GM06990 (cell line): ENCODE measurements around the gene PAXX.

Experiments used
- DNase-seq: peaks from one replicate; pipeline ENCODE4 v3.0.0-alpha.2; 2011; ENCODE audit not compliant: insufficient read length; ENCODE audit errors: extremely low read depth
- H3K27me3 ChIP-seq: replicated peaks from 2 replicates; pipeline ENCODE4 v1.6.0; 2011; ENCODE audit warnings: low read length; ENCODE audit not compliant: control insufficient read depth, insufficient read depth
- H3K36me3 ChIP-seq: 2 replicates; pipeline ENCODE4 v1.5.1; 2011; ENCODE audit warnings: low read length; ENCODE audit not compliant: control insufficient read depth, insufficient read depth
- H3K4me3 ChIP-seq: replicated peaks from 2 replicates; pipeline ENCODE4 v1.5.1; 2011; ENCODE audit warnings: low read depth, mild to moderate bottlenecking, control low read depth, low read length
- CTCF ChIP-seq: IDR thresholded peaks from 2 replicates; pipeline ENCODE4 v1.5.1; 2011; ENCODE audit warnings: low read length, control low read depth, mild to moderate bottlenecking, inconsistent platforms; ENCODE audit not compliant: insufficient read depth, poor library complexity, severe bottlenecking

PAXX gene

DNA sequence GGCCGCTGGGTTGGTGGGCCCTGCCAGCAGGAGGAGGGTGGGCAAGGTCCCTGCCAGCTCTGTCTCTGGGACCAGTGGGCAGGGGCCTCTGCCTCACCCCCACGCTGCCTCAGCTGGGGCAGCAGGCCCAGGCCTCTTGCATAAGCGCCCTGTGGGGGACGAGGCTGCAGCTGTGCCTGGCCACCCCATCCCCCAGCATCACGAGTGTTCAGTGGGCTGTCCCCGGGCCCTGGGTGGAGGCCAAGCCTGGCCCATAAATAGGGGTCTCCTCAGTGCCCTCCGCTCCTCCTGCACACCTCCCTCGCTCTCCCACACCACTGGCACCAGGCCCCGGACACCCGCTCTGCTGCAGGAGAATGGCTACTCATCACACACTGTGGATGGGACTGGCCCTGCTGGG lies 15.0 kb upstream of the PAXX start, which contains the start of gene PTGDS:
PTGDS (plus strand) TSS at position 282 of the 400 bp plus-strand sequence; CDS start at position 357, 75 bp downstream.
- H3K4me3 ChIP-seq, result no peak within 1 kb of the TSS
- no peaks in the 10 kb centered on the region for H3K36me3 ChIP-seq
- TF ChIP-seq CTCF, result no peak
- DNase-seq, result no peak
- peaks cover 2% of the 10 kb centered on the region; the same call in 1 of the 2 replicates for H3K27me3 ChIP-seq

DNA sequence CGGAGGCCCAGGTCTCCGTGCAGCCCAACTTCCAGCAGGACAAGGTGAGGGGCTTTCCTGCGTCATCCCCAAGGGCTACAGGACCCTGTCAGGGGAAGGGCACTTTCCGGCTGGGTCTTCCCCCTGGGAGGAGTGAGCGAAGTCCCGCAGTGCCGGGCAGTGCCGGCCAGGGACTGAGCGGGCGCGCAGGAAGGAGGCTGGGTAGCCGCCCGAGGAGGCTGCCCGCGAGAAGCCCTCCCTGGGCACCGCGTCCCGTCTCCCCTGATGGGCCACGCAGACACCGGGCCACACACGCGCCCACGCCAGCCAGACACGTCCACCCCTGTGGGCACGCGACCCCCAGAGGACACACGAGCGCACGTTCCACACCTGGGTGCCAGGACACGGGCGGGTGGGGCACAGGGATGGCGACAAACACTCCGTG lies 14.6 kb upstream of the PAXX start:
- no peak for DNase-seq
- Histone ChIP-seq H3K36me3 (no peaks in the 10 kb centered on the region), H3K27me3 (peaks cover 2% of the 10 kb centered on the region; the same call in 1 of the 2 replicates), H3K4me3 (no peak overlapping the region)
- TF ChIP-seq CTCF, result no peak

DNA sequence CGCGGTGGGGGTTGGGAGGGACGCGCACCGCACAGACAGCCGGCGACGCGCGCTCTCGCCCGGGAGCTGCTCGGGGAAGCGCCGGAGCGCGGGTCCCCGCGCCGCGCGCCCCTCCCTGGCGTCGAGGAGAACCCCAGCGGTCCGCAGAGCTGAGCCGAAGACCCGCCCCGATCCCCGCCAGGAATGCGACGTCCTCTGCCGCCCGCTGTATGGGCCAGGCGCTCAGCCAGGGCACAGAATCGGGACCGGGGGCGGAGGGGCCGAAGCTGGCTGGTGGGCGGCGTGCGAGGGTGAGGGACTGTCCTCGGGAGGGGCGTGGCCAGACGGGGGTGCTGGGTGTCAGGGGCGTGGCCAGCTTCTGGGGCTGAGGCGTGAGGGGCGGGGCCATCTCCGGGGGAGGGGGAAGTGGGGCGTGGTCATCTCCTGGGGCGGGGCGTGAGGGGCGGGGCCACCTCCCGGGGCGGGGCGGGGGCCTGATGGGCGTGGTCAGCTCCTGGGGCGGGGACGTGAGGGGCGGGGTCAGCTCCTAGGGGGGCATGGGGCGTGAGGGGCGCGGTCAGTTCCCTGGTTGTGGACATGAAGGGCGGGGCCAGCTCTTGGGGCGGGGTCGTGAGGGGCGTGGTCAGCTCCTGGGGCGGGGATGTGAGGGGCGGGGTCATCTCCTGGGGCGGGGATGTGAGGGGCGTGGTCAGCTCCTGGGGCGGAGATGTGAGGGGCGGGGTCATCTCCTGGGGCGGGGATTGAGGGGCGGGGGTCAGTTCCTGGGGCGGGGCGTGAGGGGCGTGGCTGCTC lies 14.0 kb upstream of the PAXX start:
- TF ChIP-seq CTCF, result no peak

GRCh38 chr9:136978865-136979544 lies 13.2 kb upstream of the PAXX start:
- Histone ChIP-seq H3K4me3 (no peak overlapping the region), H3K36me3 (no peaks in the 10 kb centered on the region), H3K27me3 (peaks cover 2% of the 10 kb centered on the region; the same call in 1 of the 2 replicates)
- DNase-seq, result no peak
- TF ChIP-seq CTCF, result no peak

More for the DNA sequence above, 14.0 kb upstream of the PAXX start:
- Histone ChIP-seq H3K4me3 (no peak overlapping the region), H3K36me3 (no peaks in the 10 kb centered on the region), H3K27me3 (peaks cover 2% of the 10 kb centered on the region; the same call in 1 of the 2 replicates)
- no peak for DNase-seq

DNA sequence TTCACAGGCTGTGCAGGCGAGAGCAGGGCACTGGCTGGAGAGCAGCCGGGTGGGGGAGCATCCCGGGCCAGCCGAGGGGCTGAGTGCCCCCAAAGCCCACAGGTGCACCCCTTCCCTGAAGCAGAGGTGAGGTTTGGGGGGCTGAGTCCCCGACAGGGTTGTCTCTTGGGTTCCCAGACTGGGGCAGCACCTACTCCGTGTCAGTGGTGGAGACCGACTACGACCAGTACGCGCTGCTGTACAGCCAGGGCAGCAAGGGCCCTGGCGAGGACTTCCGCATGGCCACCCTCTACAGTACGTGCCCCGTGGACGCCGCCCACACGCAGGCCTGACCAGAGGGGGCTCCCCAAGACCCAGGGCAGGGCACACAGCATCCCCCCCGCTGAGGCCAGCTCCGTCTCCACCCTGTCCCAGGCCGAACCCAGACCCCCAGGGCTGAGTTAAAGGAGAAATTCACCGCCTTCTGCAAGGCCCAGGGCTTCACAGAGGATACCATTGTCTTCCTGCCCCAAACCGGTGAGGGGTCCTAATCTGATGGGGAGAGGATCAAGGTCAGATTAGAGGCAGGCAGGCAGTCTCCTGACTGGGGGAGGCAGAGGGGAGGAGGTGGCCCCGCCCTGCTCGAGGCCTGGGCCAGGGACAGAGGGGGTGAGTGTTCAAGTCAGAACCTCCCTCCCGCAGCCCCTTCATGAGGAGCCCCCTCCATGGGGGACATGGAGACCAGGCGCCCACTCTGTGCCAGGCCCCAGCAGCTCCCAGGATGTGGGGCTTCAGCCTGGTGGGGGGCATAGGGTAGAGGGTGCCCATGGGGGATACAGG lies 12.2 kb upstream of the PAXX start:
- no peak for DNase-seq
- no peak for TF ChIP-seq CTCF
- peaks cover 2% of the 10 kb centered on the region; the same call in 1 of the 2 replicates for H3K27me3 ChIP-seq
- H3K4me3 ChIP-seq, result no peak overlapping the region
- no peaks in the 10 kb centered on the region for H3K36me3 ChIP-seq
